Measurements from ENCODE around the gene MAPRE2.

The MAPRE2 gene

DNA sequence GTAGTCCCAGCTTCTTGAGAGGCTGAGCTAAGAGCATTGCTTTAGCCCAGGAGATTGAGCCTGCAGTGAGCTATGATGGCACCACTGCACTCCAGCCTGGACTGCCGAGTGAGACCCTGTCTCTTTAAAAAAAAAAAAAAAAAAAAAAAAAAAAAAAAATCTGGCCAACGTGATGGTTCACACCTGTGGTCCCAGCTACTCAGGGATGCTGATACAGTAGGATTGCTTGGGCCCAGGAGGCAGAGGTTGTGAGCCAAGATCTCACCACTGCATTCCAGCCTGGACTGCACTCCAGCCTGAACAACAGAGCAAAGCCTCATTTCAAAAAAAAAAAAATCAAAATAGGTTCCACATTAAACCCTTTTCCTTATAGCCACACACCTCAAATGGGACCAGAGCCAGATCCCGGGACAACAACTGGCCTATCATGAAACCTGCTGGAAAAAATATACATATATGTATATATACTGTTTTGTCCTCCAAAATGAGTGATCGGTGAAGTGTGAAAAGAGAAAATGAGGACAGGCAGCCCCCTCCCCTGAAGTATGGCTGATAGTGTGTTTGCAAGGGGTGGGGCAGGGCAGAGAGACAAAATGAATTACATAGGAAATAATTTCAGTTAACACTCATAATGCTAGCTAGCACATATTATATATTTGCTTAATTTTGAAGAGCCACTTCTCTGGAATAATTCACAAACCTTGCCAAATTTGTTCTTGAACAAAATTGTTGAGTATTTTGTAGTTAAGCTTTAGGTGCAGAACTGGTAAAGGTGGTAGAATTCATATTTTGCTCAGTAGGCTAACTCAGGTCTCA lies 22.9 kb downstream of the MAPRE2 start:
- no peak for DNase-seq

- DNase-seq: no peak
These were observed 26.2 kb downstream of the MAPRE2 start for GRCh38 chr18:35067454-35067853.

GRCh38 chr18:35071819-35072247 lies 30.6 kb downstream of the MAPRE2 start:
- DNase-seq: no peak

- no peak for DNase-seq
These were observed 31.4 kb downstream of the MAPRE2 start for GRCh38 chr18:35072616-35073015.

- DNase-seq: no peak
These were observed 32.2 kb downstream of the MAPRE2 start for GRCh38 chr18:35073186-35074105.

GRCh38 chr18:35074581-35074980 lies 33.4 kb downstream of the MAPRE2 start:
- no peak for DNase-seq

DNA sequence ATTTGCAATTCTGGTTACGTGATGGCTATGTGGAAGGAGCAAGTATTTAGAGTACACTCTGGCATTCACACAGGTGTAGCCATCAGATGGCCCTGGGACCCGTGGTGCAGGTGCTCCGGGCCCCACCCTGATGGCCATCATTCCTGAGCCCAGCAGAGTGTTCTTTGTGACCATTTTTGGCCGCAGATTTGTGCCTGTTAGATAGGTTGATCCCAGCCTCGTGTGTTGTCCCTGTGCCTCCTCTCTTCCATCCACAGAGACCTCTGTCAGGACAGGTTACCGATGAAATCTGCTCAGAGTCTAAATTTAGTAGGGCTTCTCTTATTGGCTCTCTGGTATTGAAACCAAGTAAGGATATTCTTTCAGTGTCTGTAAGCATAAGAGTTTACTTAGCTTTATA lies 33.9 kb downstream of the MAPRE2 start:
- no peak for DNase-seq

DNA sequence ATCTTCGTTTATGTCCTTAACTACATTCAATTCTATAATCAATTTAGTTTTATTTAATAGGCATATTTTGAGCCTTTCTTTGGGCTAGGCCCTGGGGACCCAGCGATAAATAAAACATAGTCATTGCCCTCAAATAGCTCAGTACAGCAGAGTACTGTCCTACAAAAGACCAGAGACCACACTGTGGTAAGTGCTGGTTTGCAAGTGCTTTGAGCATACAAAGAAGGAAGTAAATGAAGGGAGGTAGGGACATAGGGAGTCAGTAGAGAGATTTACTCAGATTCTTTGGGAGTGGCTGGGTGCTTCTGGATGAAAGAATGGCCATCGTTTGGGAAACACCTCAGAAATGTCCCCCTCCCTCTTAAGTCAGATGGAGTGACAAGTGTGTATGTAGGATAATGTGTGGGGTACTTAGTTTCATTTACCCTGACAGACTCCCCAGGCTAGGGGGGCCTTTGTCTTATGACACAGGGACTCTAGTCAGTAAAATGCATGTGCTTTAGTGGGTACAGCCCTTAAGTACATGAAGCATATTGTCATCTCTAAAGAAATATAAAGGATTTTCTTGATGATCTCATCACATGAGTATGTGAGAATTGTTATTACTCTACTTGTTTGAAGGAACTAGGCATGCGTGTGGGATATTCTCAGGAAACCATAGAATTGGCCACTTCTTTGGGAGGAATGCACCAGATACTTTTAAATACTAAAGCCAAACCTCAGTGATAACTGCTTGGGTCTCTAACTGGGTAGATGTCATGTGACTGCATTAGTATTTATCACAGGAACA lies 35.1 kb downstream of the MAPRE2 start:
- no peak for DNase-seq

GRCh38 chr18:35077937-35078336 lies 36.7 kb downstream of the MAPRE2 start:
- DNase-seq: no peak

DNA sequence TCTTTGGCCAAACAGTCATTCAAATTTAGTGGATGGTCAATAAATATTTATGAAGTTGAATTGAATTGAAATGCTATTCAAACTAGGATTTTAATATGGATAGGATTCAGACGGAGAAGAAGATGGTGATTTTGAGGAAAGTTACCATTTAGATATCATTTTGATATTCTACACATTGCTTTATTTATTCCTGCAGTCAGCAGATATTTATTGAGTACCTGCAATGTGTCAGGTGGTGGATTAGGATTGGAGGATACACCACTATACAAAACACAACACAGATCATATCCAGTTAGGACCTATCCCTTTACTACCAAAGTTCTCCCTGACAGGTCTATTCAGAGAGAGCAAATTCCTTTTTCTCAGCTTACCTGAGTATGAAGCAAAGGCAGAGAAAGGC lies 38.8 kb downstream of the MAPRE2 start:
- DNase-seq: no peak

DNA sequence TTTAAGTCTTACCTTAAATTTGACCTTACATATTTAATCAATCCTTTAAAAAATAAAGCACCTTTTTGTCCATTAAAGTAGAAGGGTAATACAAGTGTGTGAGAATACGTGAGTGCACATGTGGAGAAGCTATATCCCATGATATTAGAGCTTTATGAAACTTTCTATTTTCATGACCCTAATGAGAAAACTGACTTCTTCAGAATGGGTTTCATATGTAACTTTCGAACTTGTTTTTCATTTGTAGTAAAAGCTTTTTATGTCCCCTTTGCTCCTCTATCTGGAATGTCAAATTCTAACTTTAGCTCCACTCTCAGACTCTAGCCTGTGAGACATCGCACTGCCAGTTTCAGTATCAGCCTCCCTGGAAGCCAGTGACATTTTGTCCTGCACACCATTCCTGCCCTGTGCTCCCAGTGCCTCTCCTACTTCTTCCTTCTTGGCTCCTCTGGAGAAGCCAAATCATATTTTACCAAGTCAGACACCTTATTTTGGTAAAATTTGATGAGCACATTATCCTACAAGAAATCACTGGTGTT lies 42.0 kb downstream of the MAPRE2 start:
- no peak for DNase-seq

GRCh38 chr18:35084494-35085449 lies 43.6 kb downstream of the MAPRE2 start:
- no peak for DNase-seq

DNA sequence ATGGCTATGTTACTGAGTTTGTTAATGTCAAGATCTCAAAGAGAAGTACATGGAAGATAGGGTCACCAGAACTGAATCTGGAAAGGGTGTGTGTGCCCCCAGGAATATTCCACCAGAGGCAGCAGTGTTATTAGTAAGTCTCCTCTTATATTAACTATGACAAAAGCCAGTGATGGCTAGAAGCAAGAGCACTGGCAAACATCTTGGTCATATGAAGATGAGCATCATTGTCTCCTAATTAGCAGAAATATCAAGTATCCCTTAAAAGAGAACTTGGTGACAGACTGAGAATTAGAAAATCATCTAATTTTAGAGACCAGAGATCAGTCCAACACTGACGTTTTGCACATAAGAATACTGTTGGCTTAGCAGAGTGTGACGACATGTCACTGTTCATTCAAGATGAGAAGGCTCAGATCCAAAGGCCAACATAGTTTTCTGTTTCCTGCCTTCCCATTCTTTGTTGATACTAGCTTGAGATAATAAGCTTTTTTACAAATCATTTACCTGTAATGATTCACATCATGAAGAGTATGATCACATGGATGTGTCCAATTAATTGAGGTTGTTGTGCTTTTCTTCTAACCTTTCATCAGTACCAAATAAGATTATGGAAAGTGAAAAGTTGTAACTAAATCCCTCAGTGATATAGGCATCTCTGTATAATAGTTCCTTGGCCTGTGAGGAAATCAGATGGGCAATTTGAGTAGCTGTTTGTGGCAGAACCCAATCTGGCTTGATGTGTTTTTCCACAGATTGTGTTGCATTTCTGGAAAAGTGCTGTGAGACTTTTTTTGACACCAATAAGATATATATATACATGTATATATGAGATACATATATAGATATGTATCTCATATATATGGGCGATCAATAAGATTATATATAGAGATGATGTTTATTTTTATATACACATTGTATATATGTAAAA lies 44.5 kb downstream of the MAPRE2 start:
- no peak for DNase-seq

DNA sequence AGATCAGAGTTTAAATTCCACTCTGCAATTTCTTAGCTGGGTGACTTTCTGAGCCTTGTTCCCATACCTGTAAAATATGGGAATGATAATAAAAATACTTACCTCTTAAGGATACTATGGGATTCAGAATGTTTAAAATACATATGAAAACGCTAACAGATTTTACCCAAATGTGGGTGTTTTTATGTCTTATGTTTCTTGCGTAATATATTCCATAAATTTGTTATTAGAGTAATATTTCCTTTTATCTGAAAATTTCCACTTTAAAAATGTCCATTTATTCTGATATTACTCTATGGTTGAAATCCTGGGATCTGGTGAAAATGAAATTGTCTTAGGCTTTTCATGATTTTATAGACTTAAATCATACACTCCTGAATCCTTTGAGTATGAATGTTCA lies 45.5 kb downstream of the MAPRE2 start:
- no peak for DNase-seq

DNA sequence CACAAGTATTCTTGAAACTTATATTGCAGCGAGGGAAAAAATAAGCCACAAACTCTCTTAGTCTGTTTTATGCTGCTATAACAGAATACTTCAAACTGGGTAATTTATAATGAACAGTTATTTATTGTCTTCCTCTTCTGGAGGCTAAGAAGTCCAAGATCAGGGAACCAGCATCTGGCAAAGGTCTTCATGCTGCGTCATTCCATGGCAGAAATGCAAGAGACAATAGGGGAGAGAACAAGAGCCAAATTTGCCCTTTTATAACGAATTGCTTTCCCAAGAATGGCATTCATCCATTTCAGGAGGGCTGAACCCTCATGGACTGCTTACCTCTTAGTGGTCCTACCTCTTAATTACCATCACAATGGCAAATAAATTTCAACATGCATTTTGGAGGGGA lies 46.5 kb downstream of the MAPRE2 start:
- no peak for DNase-seq

GRCh38 chr18:35088921-35089320 lies 47.7 kb downstream of the MAPRE2 start:
- no peak for DNase-seq

DNA sequence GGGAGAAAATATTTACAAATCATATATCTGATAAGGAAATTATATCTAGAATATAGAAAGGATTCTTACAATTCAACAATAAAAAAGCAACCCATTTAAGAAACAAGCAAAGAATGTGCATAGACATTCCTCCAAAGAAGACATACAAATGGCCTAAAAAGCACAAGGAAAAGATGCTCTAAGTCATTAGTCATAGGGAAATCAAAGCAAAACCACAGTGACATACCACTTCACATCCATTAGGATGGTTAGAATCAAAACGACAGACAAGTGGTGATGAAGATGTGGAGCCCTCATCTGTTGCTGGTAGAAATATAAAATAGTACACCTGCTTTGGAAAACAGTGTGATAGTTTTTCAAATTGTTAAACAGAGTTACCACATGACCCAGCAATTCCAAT lies 48.2 kb downstream of the MAPRE2 start:
- DNase-seq: no peak

- DNase-seq: no peak
These were observed 48.8 kb downstream of the MAPRE2 start for GRCh38 chr18:35089891-35090550.

DNA sequence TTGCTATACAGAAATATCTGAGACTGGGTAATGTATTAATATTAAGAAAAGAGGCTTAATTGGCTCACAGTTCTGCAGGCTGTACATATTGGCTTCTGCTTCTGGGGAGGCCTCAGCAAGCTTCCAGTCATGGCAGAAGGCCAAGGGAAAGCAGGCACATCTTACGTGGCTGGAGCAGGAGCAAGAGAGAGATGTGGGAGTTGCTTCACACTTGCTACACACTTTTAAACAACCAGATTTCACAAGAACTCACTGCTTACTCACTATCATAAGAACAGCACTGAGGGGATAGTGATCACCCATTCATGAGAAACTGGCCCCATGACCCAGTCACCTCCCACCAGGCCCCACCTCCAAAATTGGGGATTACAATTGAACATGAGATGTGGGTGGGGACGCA lies 50.6 kb downstream of the MAPRE2 start:
- no peak for DNase-seq

Measured in cortex of kidney (tissue), 1 donor.